Transverse colon (tissue), 3 donors: ENCODE results near the gene ACTA1.

Source experiments
- EP300 ChIP-seq: sonication (generic); formaldehyde crosslinking; IDR thresholded peaks from one replicate; pipeline ENCODE4 v1.6.1; 2017; ENCODE audit warnings: antibody characterized with exemption, low read depth
- POLR2A ChIP-seq: fragments of 450-650 bp; IDR thresholded peaks from one replicate; pipeline ENCODE4 v1.6.1; 2016; ENCODE audit warnings: antibody characterized with exemption, mild to moderate bottlenecking, moderate library complexity
- TF ChIP-seq, protein P1 (sequence below), 5 experiments: fragments of 200-600 bp in 3 of 5; fragments of 450-650 bp in 2 of 5; sonication (generic) in 3 of 5; IDR thresholded peaks; 1 replicate in 2 of 5; 2 replicates in 3 of 5; pipeline ENCODE4 v1.5.1; 2016 to 2017; ENCODE audit warnings: antibody characterized with exemption in 5 of 5, inconsistent platforms in 3 of 5, mild to moderate bottlenecking in 2 of 5, moderate library complexity in 1 of 5

DNA sequence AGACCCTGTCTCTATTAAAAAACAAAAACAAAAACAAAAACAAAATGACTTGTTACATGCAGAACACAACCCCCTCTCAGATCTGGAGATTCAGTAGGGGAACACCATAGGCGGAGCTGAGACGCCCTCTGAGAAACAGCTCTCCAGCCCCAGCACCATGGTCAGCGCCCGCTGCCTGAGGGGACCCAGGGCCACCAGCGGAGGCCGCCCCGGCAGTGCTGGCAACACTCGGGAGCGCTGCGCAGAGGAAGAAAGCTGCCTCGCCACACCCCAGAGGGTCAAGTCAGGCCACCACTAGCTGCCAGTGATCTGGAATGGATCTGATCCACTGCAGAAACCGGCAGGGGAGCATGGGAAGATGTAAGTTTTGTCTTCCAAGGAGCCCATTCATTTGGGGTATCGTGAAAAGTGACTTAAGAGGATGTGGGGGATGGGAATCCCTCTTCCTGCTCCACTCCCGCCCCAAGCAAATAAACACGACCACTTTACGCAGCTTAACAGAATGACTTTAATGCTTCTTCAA lies 3.1 kb downstream of the ACTA1 start:
- TF ChIP-seq, protein P1, sequence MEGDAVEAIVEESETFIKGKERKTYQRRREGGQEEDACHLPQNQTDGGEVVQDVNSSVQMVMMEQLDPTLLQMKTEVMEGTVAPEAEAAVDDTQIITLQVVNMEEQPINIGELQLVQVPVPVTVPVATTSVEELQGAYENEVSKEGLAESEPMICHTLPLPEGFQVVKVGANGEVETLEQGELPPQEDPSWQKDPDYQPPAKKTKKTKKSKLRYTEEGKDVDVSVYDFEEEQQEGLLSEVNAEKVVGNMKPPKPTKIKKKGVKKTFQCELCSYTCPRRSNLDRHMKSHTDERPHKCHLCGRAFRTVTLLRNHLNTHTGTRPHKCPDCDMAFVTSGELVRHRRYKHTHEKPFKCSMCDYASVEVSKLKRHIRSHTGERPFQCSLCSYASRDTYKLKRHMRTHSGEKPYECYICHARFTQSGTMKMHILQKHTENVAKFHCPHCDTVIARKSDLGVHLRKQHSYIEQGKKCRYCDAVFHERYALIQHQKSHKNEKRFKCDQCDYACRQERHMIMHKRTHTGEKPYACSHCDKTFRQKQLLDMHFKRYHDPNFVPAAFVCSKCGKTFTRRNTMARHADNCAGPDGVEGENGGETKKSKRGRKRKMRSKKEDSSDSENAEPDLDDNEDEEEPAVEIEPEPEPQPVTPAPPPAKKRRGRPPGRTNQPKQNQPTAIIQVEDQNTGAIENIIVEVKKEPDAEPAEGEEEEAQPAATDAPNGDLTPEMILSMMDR (IDR thresholded peaks at IDR 0.05), result no peak
- TF ChIP-seq POLR2A (no peak), EP300 (no peak)
